GM23248 (cell line): Measurements from ENCODE around the gene SLC29A3. TPM values are rescaled to one million over a fixed set of nuclear protein-coding genes. Genes with fewer than 3 reads are reported as not detected.

Experiments used
- DNase-seq: peaks from one replicate; pipeline ENCODE4 v3.0.0-alpha.2; 2015
- H2AFZ ChIP-seq: fragments of 200-600 bp; sonication (generic); 2 replicates; pipeline ENCODE4 v1.6.1; 2016; ENCODE audit warnings: antibody characterized with exemption
- H3F3A ChIP-seq: fragments of 200-600 bp; sonication (generic); 2 replicates; pipeline ENCODE4 v1.6.1; 2016; ENCODE audit warnings: mild to moderate bottlenecking, antibody characterized with exemption, mixed run types; ENCODE audit not compliant: insufficient read depth
- H3K27ac ChIP-seq: fragments of 200-600 bp; sonication (generic); 2 replicates; pipeline ENCODE4 v1.5.1; 2016; ENCODE audit warnings: mild to moderate bottlenecking
- H3K27me3 ChIP-seq: fragments of 200-600 bp; sonication (generic); replicated peaks from 2 replicates; pipeline ENCODE4 v1.6.1; 2016; ENCODE audit warnings: mild to moderate bottlenecking; ENCODE audit not compliant: insufficient read depth
- H3K36me3 ChIP-seq: fragments of 200-600 bp; sonication (generic); 2 replicates; pipeline ENCODE4 v1.6.1; 2016; ENCODE audit warnings: low read depth, mild to moderate bottlenecking
- H3K4me1 ChIP-seq: fragments of 200-600 bp; sonication (generic); 2 replicates; pipeline ENCODE4 v1.6.1; 2016; ENCODE audit warnings: mild to moderate bottlenecking; ENCODE audit not compliant: insufficient read depth
- H3K4me2 ChIP-seq: fragments of 200-600 bp; sonication (generic); one replicate; pipeline ENCODE4 v1.6.1; 2016; ENCODE audit warnings: mild to moderate bottlenecking; ENCODE audit not compliant: unreplicated experiment
- H3K4me3 ChIP-seq: fragments of 200-600 bp; sonication (generic); 2 replicates; pipeline ENCODE4 v1.5.1; 2016; ENCODE audit warnings: mild to moderate bottlenecking
- H3K79me2 ChIP-seq: fragments of 200-600 bp; sonication (generic); 2 replicates; pipeline ENCODE4 v1.6.1; 2016; ENCODE audit warnings: mild to moderate bottlenecking; ENCODE audit not compliant: insufficient read depth
- H3K9ac ChIP-seq: fragments of 200-600 bp; sonication (generic); 2 replicates; pipeline ENCODE4 v1.6.1; 2016; ENCODE audit warnings: mild to moderate bottlenecking
- H3K9me2 ChIP-seq: fragments of 200-600 bp; sonication (generic); 2 replicates; pipeline ENCODE4 v1.6.1; 2016; ENCODE audit warnings: mixed run types, mild to moderate bottlenecking, moderate library complexity; ENCODE audit not compliant: insufficient read depth
- H3K9me3 ChIP-seq: fragments of 200-600 bp; sonication (generic); one replicate; pipeline ENCODE4 v1.6.1; 2017; ENCODE audit warnings: low read depth
- H4K20me1 ChIP-seq: fragments of 200-600 bp; sonication (generic); 2 replicates; pipeline ENCODE4 v1.6.0; 2016; ENCODE audit not compliant: insufficient read depth
- EZH2 ChIP-seq: fragments of 200-600 bp; sonication (generic); IDR thresholded peaks from 2 replicates; pipeline ENCODE4 v1.6.1; 2018; ENCODE audit warnings: antibody characterized with exemption, mild to moderate bottlenecking; ENCODE audit not compliant: insufficient read depth, poor library complexity, severe bottlenecking
- EZH2phosphoT487 ChIP-seq: fragments of 200-600 bp; sonication (generic); IDR thresholded peaks from 2 replicates; pipeline ENCODE4 v1.6.1; 2018; ENCODE audit warnings: antibody characterized with exemption, moderate library complexity, mild to moderate bottlenecking, low read depth; ENCODE audit not compliant: insufficient read depth
- WGBS, 2 experiments: methylation state at CpG; one replicate each; pipeline ENCODE4 v1.1.6; 2015 to 2017; ENCODE audit warnings: low lambda C conversion rate in 2 of 2, low coverage in 1 of 2; ENCODE audit errors: missing lambda C conversion rate in 2 of 2; 5-methylcytosine and 5-hydroxymethylcytosine counted together
- in situ Hi-C: fragments of 300-500 bp; cut with MboI; formaldehyde crosslinking; loops from 2 replicates; pipeline ENCODE4 v1.15.0; 2020
- polyA plus RNA-seq: library from polyadenylated mRNA; unstranded; fragments of >200 nt; fragmentation: Nextera tagmentation; extraction: Ambion mirVana; gene quantifications from 2 replicates; pipeline ENCODE4 v1.2.1, GENCODE V29; 2016
- total RNA-seq: library from RNA; depleted of rRNA; stranded (reverse); fragments of >200 nt; shearing (Covaris generic); gene quantifications from 2 replicates; pipeline ENCODE4 v1.2.3, GENCODE V29; 2014

The SLC29A3 gene
- total and polyA plus RNA-seq, 2 experiments from 2014 or later = 1.9 to 7.3 TPM

- no peaks in the 10 kb centered on the region for H3F3A ChIP-seq
- H3K79me2 ChIP-seq = no peaks in the 10 kb centered on the region
- TF ChIP-seq EZH2 = no peak
- H3K4me2 ChIP-seq = no peak overlapping the region
- WGBS, 2 experiments = 61 to 68% methylated on average over 4 of the region's 4 CpGs
- no peak overlapping the region for H2AFZ ChIP-seq
- in situ Hi-C loops = loop anchor here (10.0 kb wide), 1 partner anchor 361 kb away; no protein-coding TSS in a partner anchor
- H3K9ac ChIP-seq = no peak overlapping the region
- no peak overlapping the region for H3K4me3 ChIP-seq
- H4K20me1 ChIP-seq = no peaks in the 10 kb centered on the region
- no peaks in the 10 kb centered on the region for H3K9me3 ChIP-seq
- no peak overlapping the region for H3K27ac ChIP-seq
- no peaks in the 10 kb centered on the region for H3K27me3 ChIP-seq
- no peaks in the 10 kb centered on the region for H3K36me3 ChIP-seq
- no peak for DNase-seq
- no peaks in the 10 kb centered on the region for H3K4me1 ChIP-seq
- H3K9me2 ChIP-seq = no peaks in the 10 kb centered on the region
Measured at GRCh38 chr10:71285986-71286385, 33.1 kb upstream of the SLC29A3 start.

GRCh38 chr10:71286521-71287294 is 32.4 kb upstream of the SLC29A3 start:
- Histone ChIP-seq H3K9me3 (no peaks in the 10 kb centered on the region), H4K20me1 (no peaks in the 10 kb centered on the region), H3K4me2 (no peak overlapping the region), H3K9me2 (no peaks in the 10 kb centered on the region), H3K27ac (no peak overlapping the region), H3K27me3 (no peaks in the 10 kb centered on the region), H3K9ac (no peak overlapping the region), H3K79me2 (no peaks in the 10 kb centered on the region), H3F3A (no peaks in the 10 kb centered on the region), H3K36me3 (no peaks in the 10 kb centered on the region), H3K4me1 (no peaks in the 10 kb centered on the region), H3K4me3 (no peak overlapping the region), H2AFZ (no peak overlapping the region)
- in situ Hi-C loops = loop anchor here (10.0 kb wide), 1 partner anchor 362 kb away; no protein-coding TSS in a partner anchor
- 86 to 87% methylated on average over 16 to 17 of the region's 17 CpGs for WGBS, 2 experiments
- TF ChIP-seq EZH2 (no peak), EZH2phosphoT487 (no peak)
- no peak for DNase-seq

- Histone ChIP-seq H3K4me2 (no peak overlapping the region), H3K36me3 (no peaks in the 10 kb centered on the region), H2AFZ (no peak overlapping the region), H4K20me1 (no peaks in the 10 kb centered on the region), H3K9me2 (no peaks in the 10 kb centered on the region), H3K9ac (no peak overlapping the region), H3K4me3 (no peak overlapping the region), H3K4me1 (no peaks in the 10 kb centered on the region), H3K9me3 (no peaks in the 10 kb centered on the region), H3K79me2 (no peaks in the 10 kb centered on the region), H3F3A (no peaks in the 10 kb centered on the region), H3K27ac (no peak overlapping the region), H3K27me3 (no peaks in the 10 kb centered on the region)
- DNase-seq = no peak
- WGBS, 2 experiments = 75 to 88% methylated on average over 5 to 14 of the region's 14 CpGs
- in situ Hi-C loops = loop anchor here (10.0 kb wide), 1 partner anchor 363 kb away; no protein-coding TSS in a partner anchor
- no peak for TF ChIP-seq EZH2
- TF ChIP-seq EZH2phosphoT487 = no peak
Measured at GRCh38 chr10:71287456-71287855, 31.6 kb upstream of the SLC29A3 start.

- 78 to 82% methylated on average over 13 to 15 of the region's 15 CpGs for WGBS, 2 experiments
Measured at GRCh38 chr10:71288461-71288860, 30.6 kb upstream of the SLC29A3 start.

More at GRCh38 chr10:71288461-71288860, 30.6 kb upstream of the SLC29A3 start:
- Histone ChIP-seq H3K36me3 (no peaks in the 10 kb centered on the region), H3F3A (no peaks in the 10 kb centered on the region), H3K4me2 (no peak overlapping the region), H3K27me3 (no peaks in the 10 kb centered on the region), H2AFZ (no peak overlapping the region), H3K9me3 (no peaks in the 10 kb centered on the region), H3K9ac (no peak overlapping the region), H4K20me1 (no peaks in the 10 kb centered on the region), H3K4me1 (no peaks in the 10 kb centered on the region), H3K9me2 (no peaks in the 10 kb centered on the region), H3K79me2 (no peaks in the 10 kb centered on the region), H3K27ac (no peak overlapping the region), H3K4me3 (no peak overlapping the region)
- in situ Hi-C loops = loop anchor here (10.0 kb wide), 1 partner anchor 364 kb away; no protein-coding TSS in a partner anchor
- no peak for DNase-seq
- TF ChIP-seq EZH2 = no peak
- no peak for TF ChIP-seq EZH2phosphoT487
